ENCODE data around the gene RBL2. TPM values are rescaled to one million over a fixed set of nuclear protein-coding genes. Genes with fewer than 3 reads are reported as not detected.

Gene RBL2
- total RNA-seq, 1 experiment from 2014 or later = 33.4 TPM

GRCh38 chr16:53482123-53482522 is 47.9 kb downstream of the RBL2 start:
- Histone ChIP-seq H3K9me3 (ENCODE audit: control insufficient read depth in 1 of 2, insufficient read depth in 1 of 2, low read depth in 1 of 2, low read length in 2 of 2) (no peaks in the 10 kb centered on the region), H3K4me1 (ENCODE audit: control insufficient read depth in 1 of 2, insufficient read depth in 2 of 2, low read length in 2 of 2) (no peaks in the 10 kb centered on the region), H3K36me3 (ENCODE audit: control insufficient read depth in 1 of 2, insufficient read depth in 2 of 2, low read length in 2 of 2) (peaks cover 11% of the 10 kb centered on the region in 2 experiments; a peak in 3 of 4 replicates), H3K27me3 (ENCODE audit: insufficient read depth, low read length) (no peaks in the 10 kb centered on the region), H2AFZ (ENCODE audit: low read depth, low read length, poor library complexity, severe bottlenecking) (no peak overlapping the region), H4K20me1 (ENCODE audit: insufficient read depth) (no peaks in the 10 kb centered on the region), H3K9me2 (ENCODE audit: insufficient read depth) (no peaks in the 10 kb centered on the region), H3K79me2 (ENCODE audit: insufficient read depth, low read length) (no peaks in the 10 kb centered on the region), H3K27ac (ENCODE audit: low read depth, low read length) (no peak overlapping the region), H3K4me2 (ENCODE audit: low read length) (no peak overlapping the region), H3K9ac (ENCODE audit: low read length) (no peak overlapping the region), H3K4me3 (replicated peaks in 1 of 2; ENCODE audit: low read depth in 1 of 2, low read length in 2 of 2) (no peak overlapping the region)
- RAD21 ChIA-PET (ENCODE audit: low non-redundant PET in 1 of 2, low total read pairs in 2 of 2, uncharacterized antibody in 2 of 2, unreplicated experiment in 2 of 2) = no interaction called here
- CTCF ChIA-PET = no interaction called here
- intact Hi-C loops (cut with micrococcal nuclease) = no loop called here
- no peak for DNase-seq (ENCODE audit: low read depth, low spot score)
- ATAC-seq = no peak
- POLR2A ChIA-PET = no interaction called here
- BruUV-seq (replicated peaks) = no TSS peak
- TF ChIP-seq ZNF274 (IDR thresholded peaks at IDR 0.05; ENCODE audit: low read depth, low read length) = no peak
- TF ChIP-seq SRF (IDR thresholded peaks at IDR 0.05; ENCODE audit: low read depth) = no peak
- TF ChIP-seq EZH2 (IDR thresholded peaks at IDR 0.05) = no peak
- TF ChIP-seq CEBPB (IDR thresholded peaks at IDR 0.05; ENCODE audit: low read depth) = no peak
- TF ChIP-seq REST (IDR thresholded peaks at IDR 0.05; ENCODE audit: low read depth) = no peak
- no peak for TF ChIP-seq MAX (IDR thresholded peaks at IDR 0.05)
- no peak for TF ChIP-seq TCF7L2 (IDR thresholded peaks at IDR 0.05; ENCODE audit: borderline replicate concordance, extremely low read depth, insufficient read depth, insufficient read length)
- TF ChIP-seq POLR2AphosphoS5 (IDR thresholded peaks at IDR 0.05; ENCODE audit: low read depth, low read length) = no peak
